HepG2 (cell line): Measurements from ENCODE around the gene NCF4. TPM values are rescaled to one million over a fixed set of nuclear protein-coding genes. Genes with fewer than 3 reads are reported as not detected.

Experiments
- ATAC-seq: fragments of 200-7000 bp; cut with Tn5 transposase; 3 replicates; pipeline ENCODE4 v1.9.1; 2020; ENCODE audit warnings: mild to moderate bottlenecking, moderate library complexity
- BruUV-seq: library from RNA; stranded (reverse); fragments of 400-500 nt; replicated peaks from 2 replicates; lab custom pipeline; 2021; lab: Mats Ljungman, UMichigan
- CTCF ChIA-PET: fragments of 300-600 bp; formaldehyde crosslinking; extraction: SDS; loops from one replicate; lab custom pipeline; 2021; ENCODE audit warnings: low total read pairs, inconsistent platforms, low intra/inter-chr PET ratio; lab: Yijun Ruan, JAX
- POLR2A ChIA-PET: fragments of 350-600 bp; sonication (Branson Sonifier 250); formaldehyde crosslinking; loops from one replicate; lab custom pipeline; 2020; ENCODE audit warnings: antibody characterized with exemption, inconsistent platforms; lab: Yijun Ruan, JAX
- DNase-seq: peaks from one replicate; pipeline ENCODE4 v3.0.0-alpha.2; 2015; ENCODE audit warnings: low spot score
- FAIRE-seq: peaks from 3 replicates; lab custom pipeline; 2011; peaks lifted over from hg19 to GRCh38; lab: Jason Lieb, UNC
- H2AFZ ChIP-seq: one replicate; pipeline ENCODE4 v1.6.1; 2011; ENCODE audit warnings: low read length, inconsistent platforms
- H3K27ac ChIP-seq: fragments of 300-600 bp; 3 replicates; pipeline ENCODE4 v1.8.0; 2011; ENCODE audit warnings: mixed run types, mild to moderate bottlenecking, mixed read lengths, low read length, inconsistent platforms; ENCODE audit not compliant: insufficient read depth; ENCODE audit errors: extremely low read length
- H3K27me3 ChIP-seq, 2 experiments: fragments of 200-600 bp in 1 of 2; 2 replicates in 1 of 2; 3 replicates in 1 of 2; pipeline versions ENCODE4 v1.6.0 to v1.8.0; 2011; ENCODE audit warnings: low read length in 2 of 2, mild to moderate bottlenecking in 2 of 2, moderate library complexity in 2 of 2, inconsistent platforms in 1 of 2; ENCODE audit not compliant: insufficient read depth in 2 of 2, control insufficient read depth in 1 of 2
- H3K36me3 ChIP-seq, 2 experiments: fragments of 200-600 bp in 1 of 2; replicated peaks in 1 of 2; 2 replicates in 1 of 2; 3 replicates in 1 of 2; pipeline versions ENCODE4 v1.5.1 to v1.8.0; 2011; ENCODE audit warnings: low read length in 2 of 2, inconsistent platforms in 1 of 2; ENCODE audit not compliant: insufficient read depth in 2 of 2, control insufficient read depth in 1 of 2
- H3K4me1 ChIP-seq: 2 replicates; pipeline ENCODE4 v1.5.1; 2012; ENCODE audit warnings: low read length, inconsistent platforms; ENCODE audit not compliant: insufficient read depth
- H3K4me2 ChIP-seq: 2 replicates; pipeline ENCODE4 v1.6.0; 2011; ENCODE audit warnings: low read depth, low read length, inconsistent platforms
- H3K4me3 ChIP-seq, 3 experiments: fragments of 200-600 bp in 1 of 3; sonication (generic), shearing (Covaris generic) in 1 of 3; replicated peaks in 1 of 3; 2 replicates each; pipeline ENCODE4 v1.5.1; 2011 to 2016; ENCODE audit warnings: low read length in 3 of 3, inconsistent platforms in 2 of 3, low read depth in 2 of 3, mild to moderate bottlenecking in 2 of 3, control low read depth in 1 of 3, mixed read lengths in 1 of 3; ENCODE audit not compliant: insufficient read depth in 1 of 3
- H3K79me2 ChIP-seq: one replicate; pipeline ENCODE4 v1.6.1; 2011; ENCODE audit warnings: low read length, inconsistent platforms; ENCODE audit not compliant: insufficient read depth
- H3K9ac ChIP-seq: 2 replicates; pipeline ENCODE4 v1.6.0; 2011; ENCODE audit warnings: mild to moderate bottlenecking, low read depth, low read length, inconsistent platforms; ENCODE audit not compliant: insufficient read depth
- H3K9me3 ChIP-seq: 2 replicates; pipeline ENCODE4 v1.5.1; 2012; ENCODE audit warnings: mild to moderate bottlenecking, low read length
- H4K20me1 ChIP-seq: 2 replicates; pipeline ENCODE4 v1.6.0; 2011; ENCODE audit warnings: inconsistent platforms, mild to moderate bottlenecking, low read length, moderate library complexity; ENCODE audit not compliant: insufficient read depth
- ZIK1 ChIP-seq: sonication (generic); formaldehyde crosslinking; IDR thresholded peaks from 2 replicates; pipeline ENCODE4 v1.5.0; 2020; ENCODE audit warnings: mild to moderate bottlenecking, low read depth, missing genetic modification reagents, borderline replicate concordance
- ZKSCAN1 ChIP-seq: fragments of 150-350 bp; IDR thresholded peaks from 2 replicates; pipeline ENCODE4 v1.6.1; 2014; ENCODE audit warnings: low read length
- WGBS: methylation state at CpG from one replicate; pipeline ENCODE4 v1.1.6; 2017; ENCODE audit warnings: low lambda C conversion rate; 5-methylcytosine and 5-hydroxymethylcytosine counted together
- in situ Hi-C: cut with HindIII; loops from 2 replicates; pipeline ENCODE4 v1.10.0; 2017; ENCODE audit warnings: low pct_unique_long_range_greater_than_20kb; ENCODE audit not compliant: extremely low pct_ligation_motif_present
- intact Hi-C: fragments of 100-400 bp; cut with micrococcal nuclease; formaldehyde crosslinking; loops from one replicate; pipeline ENCODE4 v1.10.0; 2022; ENCODE audit not compliant: unreplicated experiment
- polyA plus RNA-seq, 8 experiments: library from polyadenylated mRNA; depleted of rRNA in 3 of 8; stranded (reverse) in 7 of 8; unstranded in 1 of 8; fragments of >200 nt; fragmentation: Illumina TruSeq in 4 of 8; extraction: Trizol in 4 of 8; gene quantifications; 2 replicates each; pipeline versions ENCODE4 v1.2.1 to v1.2.3, GENCODE V29; 2011 to 2016; ENCODE audit warnings: low read depth in 4 of 8, missing spikeins in 1 of 8, mixed read lengths in 1 of 8; ENCODE audit not compliant: insufficient read depth in 1 of 8
- total RNA-seq, 5 experiments: library from RNA; depleted of rRNA; stranded (reverse); fragments of >200 nt; fragmentation: Illumina TruSeq; extraction: Trizol; gene quantifications; 2 replicates each; pipeline ENCODE4 v1.2.3, GENCODE V29; 2016; ENCODE audit warnings: low read depth in 1 of 5
- TF ChIP-seq, protein P1 (sequence below): sonication (generic); formaldehyde crosslinking; IDR thresholded peaks from 2 replicates; pipeline ENCODE4 v1.5.1; 2020; ENCODE audit warnings: mild to moderate bottlenecking, missing genetic modification reagents, moderate library complexity

NCF4 gene
- total and polyA plus RNA-seq, 2 of the 13 experiments (the other 11 are each of a cell fraction or from before 2014, with no cell fraction given): not detected

GRCh38 chr22:36862251-36863242, 1.7 kb downstream of the NCF4 start:
- in situ Hi-C loops: no loop called here
- Histone ChIP-seq H3K4me2 (no peak overlapping the region), H3K36me3 (no peaks in the 10 kb centered on the region), H2AFZ (no peak overlapping the region), H3K9me3 (no peaks in the 10 kb centered on the region), H4K20me1 (no peaks in the 10 kb centered on the region), H3K27me3 (peaks cover 1 to 30% of the 10 kb centered on the region in 2 experiments; a peak in 3 of 5 replicates), H3K9ac (no peak overlapping the region), H3K79me2 (no peaks in the 10 kb centered on the region), H3K4me1 (peaks cover 9% of the 10 kb centered on the region; the same call in 1 of the 2 replicates), H3K4me3 (no peak overlapping the region), H3K27ac (no peak overlapping the region)
- FAIRE-seq: no peak
- TF ChIP-seq, protein P1, sequence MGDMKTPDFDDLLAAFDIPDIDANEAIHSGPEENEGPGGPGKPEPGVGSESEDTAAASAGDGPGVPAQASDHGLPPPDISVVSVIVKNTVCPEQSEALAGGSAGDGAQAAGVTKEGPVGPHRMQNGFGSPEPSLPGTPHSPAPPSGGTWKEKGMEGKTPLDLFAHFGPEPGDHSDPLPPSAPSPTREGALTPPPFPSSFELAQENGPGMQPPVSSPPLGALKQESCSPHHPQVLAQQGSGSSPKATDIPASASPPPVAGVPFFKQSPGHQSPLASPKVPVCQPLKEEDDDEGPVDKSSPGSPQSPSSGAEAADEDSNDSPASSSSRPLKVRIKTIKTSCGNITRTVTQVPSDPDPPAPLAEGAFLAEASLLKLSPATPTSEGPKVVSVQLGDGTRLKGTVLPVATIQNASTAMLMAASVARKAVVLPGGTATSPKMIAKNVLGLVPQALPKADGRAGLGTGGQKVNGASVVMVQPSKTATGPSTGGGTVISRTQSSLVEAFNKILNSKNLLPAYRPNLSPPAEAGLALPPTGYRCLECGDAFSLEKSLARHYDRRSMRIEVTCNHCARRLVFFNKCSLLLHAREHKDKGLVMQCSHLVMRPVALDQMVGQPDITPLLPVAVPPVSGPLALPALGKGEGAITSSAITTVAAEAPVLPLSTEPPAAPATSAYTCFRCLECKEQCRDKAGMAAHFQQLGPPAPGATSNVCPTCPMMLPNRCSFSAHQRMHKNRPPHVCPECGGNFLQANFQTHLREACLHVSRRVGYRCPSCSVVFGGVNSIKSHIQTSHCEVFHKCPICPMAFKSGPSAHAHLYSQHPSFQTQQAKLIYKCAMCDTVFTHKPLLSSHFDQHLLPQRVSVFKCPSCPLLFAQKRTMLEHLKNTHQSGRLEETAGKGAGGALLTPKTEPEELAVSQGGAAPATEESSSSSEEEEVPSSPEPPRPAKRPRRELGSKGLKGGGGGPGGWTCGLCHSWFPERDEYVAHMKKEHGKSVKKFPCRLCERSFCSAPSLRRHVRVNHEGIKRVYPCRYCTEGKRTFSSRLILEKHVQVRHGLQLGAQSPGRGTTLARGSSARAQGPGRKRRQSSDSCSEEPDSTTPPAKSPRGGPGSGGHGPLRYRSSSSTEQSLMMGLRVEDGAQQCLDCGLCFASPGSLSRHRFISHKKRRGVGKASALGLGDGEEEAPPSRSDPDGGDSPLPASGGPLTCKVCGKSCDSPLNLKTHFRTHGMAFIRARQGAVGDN (CRISPR knock-in tag): 0 out of 2 replicates have a peak, but pooled peaks have one; percentile 31
- TF ChIP-seq ZIK1 (CRISPR knock-in tag) (no peak), ZKSCAN1 (0 out of 2 replicates have a peak, but pooled peaks have one; percentile 40)
- DNase-seq: no peak
- BruUV-seq: no TSS peak
- intact Hi-C loops: no loop called here
- ATAC-seq: no peak; the same call in 2 of the 3 replicates
- WGBS: 55% methylated on average over 15 of the region's 26 CpGs
- ChIA-PET POLR2A (no interaction called here), CTCF (no interaction called here)
